ENCODE data around the gene AVPI1.
"Not testable (repeated sequence)": the region's sequence is repeated elsewhere in the genome, so short reads cannot be mapped to it uniquely, and the experiment has no call there.

Gene AVPI1

DNA sequence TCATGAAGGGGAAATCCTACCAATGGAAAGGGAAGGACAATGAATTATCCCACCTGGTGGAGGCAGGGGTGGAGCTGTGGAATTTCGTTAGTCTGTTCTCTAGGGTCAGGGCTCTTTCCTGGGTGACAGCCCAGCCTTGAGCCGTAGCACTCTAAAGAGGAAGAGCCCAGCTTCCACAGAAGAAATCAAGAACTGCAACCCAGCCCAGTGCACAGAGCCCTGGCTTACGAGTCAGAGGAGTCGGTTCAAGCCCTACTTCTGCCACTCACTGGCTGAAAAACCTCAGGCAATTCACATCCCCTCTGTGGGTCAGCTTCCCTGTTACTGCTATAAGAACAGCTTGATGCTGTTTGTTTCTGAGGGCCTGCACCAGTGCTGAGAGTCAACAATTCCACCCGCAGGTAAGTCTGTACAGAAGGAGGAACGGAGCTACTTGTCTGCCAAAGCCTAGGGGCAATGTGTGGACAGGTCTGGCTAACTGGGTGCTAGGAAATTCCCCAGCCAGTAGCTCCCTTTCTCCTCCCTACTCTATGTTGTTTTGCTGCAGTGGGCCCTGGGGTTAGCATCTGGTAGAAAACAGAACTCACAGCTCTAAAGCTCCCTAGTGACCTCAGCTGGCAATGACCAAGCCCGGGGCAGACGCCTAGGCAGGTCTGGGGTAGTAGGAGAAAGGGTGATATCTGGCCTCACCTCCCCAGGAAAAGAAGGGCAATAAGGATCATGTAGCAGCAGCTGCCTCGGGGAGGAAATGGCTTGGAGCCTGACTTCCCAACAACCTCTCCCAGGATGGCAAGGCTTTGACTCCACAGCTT lies 3.3 kb downstream of the AVPI1 start:
- DNase-seq (ENCODE audit: low read depth in 2 of 2), result no peak

GRCh38 chr10:97682042-97682441 lies 5.0 kb downstream of the AVPI1 start:
- DNase-seq (ENCODE audit: low read depth in 2 of 2), result no peak

- DNase-seq (ENCODE audit: low read depth in 2 of 2), result no peak
These were observed 7.4 kb downstream of the AVPI1 start for GRCh38 chr10:97679594-97679993.

- DNase-seq (ENCODE audit: low read depth in 2 of 2), result peak in 1 of 2 donors; percentile 31
These were observed 10.1 kb downstream of the AVPI1 start for GRCh38 chr10:97676770-97677581.

GRCh38 chr10:97675222-97675621 lies 11.8 kb downstream of the AVPI1 start:
- no peak for DNase-seq (ENCODE audit: low read depth in 2 of 2)

DNA sequence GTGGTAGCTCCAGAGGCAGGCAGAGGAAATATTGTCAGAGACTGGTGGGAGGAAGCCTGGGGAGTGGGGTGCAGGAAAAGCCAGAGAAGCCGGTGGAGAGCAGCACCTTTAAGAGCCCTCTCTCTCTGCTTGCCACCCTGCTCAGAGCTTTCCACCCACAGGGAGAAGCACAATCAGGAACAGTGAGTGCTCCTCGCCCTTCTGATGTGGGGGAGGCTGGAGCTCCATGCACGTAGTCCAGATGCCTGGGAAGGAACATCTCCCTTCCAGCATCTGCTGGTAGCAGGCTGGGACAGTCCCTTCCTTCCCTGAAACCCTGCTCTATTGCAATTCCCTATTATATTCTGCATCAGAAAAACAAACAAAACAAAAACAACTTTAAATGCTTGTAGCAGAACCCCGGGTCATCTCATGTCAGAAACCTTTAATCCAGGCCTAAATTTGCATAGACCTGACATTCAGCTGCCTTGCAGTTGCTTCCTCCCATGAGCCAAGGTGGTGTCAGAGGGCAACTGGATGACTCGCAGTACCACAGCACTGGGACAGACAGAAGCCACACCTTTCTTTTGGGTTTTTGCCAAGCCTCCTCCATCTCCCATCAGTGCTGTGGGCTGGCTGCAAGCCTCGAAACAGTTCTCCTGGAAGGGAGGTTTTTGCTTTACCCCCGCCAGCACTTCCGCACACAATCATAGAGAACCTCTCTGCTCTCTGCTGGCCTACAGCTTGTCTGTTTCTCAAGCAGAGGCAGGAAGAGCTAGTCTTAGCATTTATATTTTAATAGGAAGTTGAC lies 13.1 kb downstream of the AVPI1 start:
- DNase-seq (ENCODE audit: low read depth in 2 of 2), result no peak

- no peak for DNase-seq (ENCODE audit: low read depth in 2 of 2)
These were observed 17.5 kb downstream of the AVPI1 start for GRCh38 chr10:97669571-97669970.

- no peak for DNase-seq (ENCODE audit: low read depth in 2 of 2)
These were observed 19.6 kb downstream of the AVPI1 start for GRCh38 chr10:97667463-97667862.

- no peak for DNase-seq (ENCODE audit: low read depth in 2 of 2)
These were observed 20.0 kb downstream of the AVPI1 start for GRCh38 chr10:97666992-97667391.

GRCh38 chr10:97664282-97664850 lies 22.7 kb downstream of the AVPI1 start:
- no peak for DNase-seq (ENCODE audit: low read depth in 2 of 2)

DNA sequence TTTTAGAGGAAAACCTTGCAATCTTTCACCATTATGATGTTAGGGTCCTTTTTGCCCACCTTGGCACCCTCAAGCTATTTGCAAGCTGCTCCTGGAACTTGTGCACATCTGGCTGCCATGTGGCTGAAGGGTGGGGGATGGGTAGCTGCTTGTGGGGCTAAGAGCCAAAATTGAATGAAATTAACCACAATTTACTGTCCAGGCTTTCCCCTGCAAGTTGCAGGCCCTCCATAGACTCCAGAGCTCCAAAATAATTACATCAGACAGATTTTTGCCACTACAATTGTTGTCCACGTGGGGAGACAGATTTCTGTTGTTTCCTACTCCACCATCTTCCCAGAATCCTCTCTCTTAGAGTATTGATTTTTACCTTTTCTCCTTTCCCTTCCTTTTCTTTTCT lies 27.5 kb downstream of the AVPI1 start:
- no peak for DNase-seq (ENCODE audit: low read depth in 2 of 2)

DNA sequence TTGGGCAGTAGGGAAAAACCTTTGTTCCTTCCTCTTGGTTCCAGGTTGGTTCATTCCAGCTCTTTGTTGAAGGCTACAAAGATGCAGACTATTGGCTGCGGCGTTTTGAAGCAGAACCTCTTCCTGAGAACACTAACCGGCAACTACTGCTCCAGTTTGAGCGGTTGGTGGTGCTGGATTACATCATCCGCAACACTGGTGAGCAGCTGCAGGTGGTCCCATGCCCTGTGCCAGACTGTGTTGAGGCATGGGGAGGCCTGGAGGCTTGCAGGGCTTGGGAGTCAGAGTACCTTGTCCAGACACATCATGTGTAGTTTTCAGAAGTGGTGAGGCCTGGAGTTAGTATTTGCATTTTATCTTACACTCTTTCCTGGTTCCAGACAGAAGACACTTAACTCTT lies 30.3 kb downstream of the AVPI1 start:
- DNase-seq (ENCODE audit: low read depth in 2 of 2), result no peak

- DNase-seq (ENCODE audit: low read depth in 2 of 2), result no peak
These were observed 35.3 kb downstream of the AVPI1 start for GRCh38 chr10:97651773-97652172.

DNA sequence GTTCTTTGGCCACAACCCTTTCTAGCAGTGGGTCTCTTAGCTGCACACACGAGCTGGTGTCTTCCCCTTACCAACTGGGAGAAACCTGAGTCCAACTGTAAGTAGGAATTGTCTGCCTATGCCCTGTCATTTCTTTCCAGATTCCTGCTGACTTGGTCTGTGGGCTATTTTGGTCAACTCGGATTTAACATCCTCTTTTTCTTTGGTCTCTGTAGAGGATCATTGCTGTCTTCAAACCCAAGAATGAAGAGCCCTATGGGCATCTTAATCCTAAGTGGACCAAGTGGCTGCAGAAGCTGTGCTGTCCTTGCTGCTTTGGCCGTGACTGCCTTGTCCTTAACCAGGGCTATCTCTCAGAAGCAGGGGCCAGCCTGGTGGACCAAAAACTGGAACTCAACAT lies 36.3 kb downstream of the AVPI1 start:
- DNase-seq (ENCODE audit: low read depth in 2 of 2), result no peak

DNA sequence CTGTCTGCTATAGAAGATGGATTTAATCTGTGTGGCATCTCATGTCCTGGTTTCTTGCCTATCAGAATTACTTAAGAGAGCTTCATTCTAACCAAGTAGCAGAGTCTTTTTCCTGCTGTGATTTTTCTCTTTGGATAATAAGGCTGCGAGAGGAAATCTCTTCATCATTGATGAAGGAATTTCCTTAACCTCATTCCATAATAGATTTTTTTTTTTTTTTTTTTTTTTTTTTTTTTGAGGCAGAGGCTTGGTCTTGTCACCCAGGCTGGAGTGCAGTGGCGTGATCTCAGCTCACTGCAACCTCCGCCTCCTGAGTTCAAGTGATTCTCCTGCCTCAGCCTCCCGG lies 37.7 kb downstream of the AVPI1 start:
- not testable (repeated sequence) for DNase-seq (ENCODE audit: low read depth in 2 of 2)

DNA sequence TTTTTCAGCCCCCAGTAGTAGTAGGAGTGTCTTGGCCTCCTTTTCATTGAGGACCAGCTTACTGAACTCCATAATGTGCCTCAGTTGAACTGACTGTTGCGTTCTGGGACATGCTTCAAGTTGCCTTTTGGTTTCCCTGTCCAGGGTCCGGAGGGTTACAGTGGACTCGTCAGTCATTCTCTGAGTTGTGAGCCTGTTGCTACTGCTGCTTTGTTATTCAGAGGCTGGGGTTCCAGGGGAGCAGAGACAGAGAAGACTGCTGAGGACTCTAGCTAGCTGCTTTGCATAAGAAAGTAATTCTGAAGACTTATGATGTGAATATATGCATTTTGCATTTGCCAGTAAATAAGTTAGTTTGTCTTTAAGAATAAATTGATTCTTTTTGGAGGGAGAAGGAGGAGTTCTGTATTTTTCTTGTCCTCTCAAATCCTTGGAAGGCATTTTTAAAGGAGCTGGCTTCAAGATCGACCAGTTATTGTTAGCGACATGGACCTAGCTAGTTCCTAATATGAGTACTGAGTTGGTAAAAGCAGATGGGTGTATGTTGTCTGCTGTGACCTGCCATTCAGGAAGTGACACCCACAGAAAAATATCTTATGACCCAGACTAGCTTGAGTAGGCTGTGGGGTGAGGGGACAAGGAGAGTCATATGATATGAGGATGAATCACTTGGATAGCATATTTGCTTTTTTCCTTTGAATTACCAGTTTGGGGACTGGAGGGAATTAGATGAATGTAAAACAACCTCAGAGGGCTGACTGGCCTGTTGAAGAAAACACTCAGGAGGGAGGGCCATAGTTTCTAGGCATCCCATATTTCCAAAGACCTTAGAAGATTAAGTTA lies 38.3 kb downstream of the AVPI1 start:
- peak in 1 of 2 donors; percentile 26 for DNase-seq (ENCODE audit: low read depth in 2 of 2)

DNA sequence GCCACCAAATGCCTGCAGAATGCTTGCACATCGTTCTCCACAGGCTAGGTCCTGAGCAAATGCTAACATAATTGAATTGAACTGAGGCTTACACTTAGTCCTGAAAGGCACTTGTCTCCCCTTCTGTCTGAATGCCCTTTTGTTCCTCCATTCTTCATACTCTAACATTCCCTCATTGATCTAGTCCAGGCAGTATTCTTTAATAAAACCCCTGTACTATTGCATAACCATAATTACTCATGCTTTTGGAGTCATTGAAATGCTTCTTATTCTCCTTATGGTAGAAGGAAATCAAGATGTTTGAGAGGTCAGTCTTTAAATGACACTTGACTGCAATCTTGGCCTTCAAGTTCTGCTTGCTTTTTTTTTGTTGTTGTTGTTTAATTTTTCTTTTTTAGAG lies 39.5 kb downstream of the AVPI1 start:
- DNase-seq (ENCODE audit: low read depth in 2 of 2), result no peak

DNA sequence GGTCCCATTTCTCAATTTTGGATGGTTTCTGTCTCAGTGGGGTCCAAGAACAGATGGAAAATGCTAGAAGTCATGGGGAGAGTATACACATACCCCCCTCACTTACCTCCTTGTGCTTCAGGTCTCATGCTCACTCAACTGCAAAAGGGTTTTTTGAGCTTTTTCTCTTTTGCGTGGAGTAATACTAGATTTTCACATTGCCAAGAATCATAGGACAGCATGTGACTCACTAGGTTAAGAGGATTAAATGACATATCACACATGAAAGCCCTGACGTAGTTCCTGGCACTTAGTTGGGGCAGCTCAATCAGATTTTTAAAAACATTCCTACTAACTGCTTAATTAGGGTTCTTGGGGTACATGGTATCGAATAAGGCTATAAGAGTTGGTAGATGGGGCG lies 42.1 kb downstream of the AVPI1 start:
- no peak for DNase-seq (ENCODE audit: low read depth in 2 of 2)

DNA sequence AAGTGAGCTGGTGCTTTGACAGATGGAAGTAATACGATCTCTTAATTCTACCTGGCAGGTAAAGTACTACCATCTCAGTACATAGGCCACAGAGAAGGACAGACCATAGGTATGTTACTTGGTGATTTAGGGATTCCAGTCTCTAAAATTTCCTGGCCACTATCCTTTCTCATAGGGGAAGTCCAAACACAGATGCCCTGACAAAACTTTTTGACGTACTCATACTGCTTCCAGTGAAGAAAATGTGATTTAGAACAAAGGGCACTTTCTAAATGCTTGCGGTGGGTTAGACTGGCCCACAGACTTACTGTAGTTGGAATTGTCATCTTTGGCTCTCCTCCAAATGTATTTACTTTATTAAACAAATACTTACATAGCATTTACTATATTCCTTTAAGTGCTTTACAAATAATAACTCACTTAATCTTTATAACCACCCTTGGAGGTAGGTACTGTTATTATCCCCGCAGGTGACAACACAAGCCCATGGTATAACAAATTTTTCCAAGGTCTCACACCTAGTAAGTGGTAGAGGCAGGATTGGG lies 43.5 kb downstream of the AVPI1 start:
- DNase-seq (ENCODE audit: low read depth in 2 of 2), result no peak

- not testable (repeated sequence) for DNase-seq (ENCODE audit: low read depth in 2 of 2)
These were observed 44.4 kb downstream of the AVPI1 start for GRCh38 chr10:97642471-97643159.
